Measurements from ENCODE around the gene ASAP2.

DNA sequence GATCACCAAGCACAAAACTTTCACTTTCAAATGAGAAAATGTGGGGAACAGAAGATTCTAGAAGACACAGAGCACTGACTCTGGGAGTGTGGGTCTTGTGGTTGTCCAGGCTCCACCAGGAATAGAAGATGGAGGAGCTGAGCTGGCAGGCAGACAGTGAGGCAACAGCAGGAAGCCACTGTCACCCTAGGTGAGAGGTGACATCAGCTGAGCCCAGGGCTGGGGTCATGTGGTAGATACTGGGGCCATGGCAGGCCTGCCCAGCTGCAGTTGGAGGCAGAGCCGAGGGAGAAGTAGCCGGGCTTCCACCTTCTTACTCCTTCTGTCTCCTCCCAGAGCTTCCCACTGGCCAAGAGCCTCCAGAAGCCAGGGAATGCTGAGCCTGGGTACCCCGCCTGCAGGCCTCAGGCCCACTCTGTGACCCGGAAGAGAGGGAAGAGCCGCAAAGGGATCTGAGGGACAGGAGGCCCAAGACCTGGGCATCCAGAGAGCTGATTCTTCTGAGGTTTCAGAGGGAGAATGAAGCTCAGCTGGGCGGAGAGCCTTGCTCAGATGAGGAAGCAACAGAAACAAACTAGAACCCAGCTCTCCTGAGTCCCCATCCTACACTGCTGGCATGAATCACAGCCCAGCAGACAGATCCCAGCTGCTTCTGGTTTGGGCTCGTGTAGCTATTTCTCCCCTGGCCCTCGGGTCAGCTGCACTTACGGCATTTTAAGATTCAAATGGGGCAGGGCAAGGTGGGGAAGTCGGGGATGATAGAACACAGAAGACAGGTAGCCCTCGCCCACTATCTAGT is 39.8 kb upstream of the ASAP2 start:
- TF ChIP-seq POLR2A (IDR thresholded peaks at IDR 0.05; ENCODE audit: low read depth, low read length) (no peak), POLR2AphosphoS5 (IDR thresholded peaks at IDR 0.05; ENCODE audit: low read depth, low read length) (no peak), POU2F2 (IDR thresholded peaks at IDR 0.05; ENCODE audit: low read depth, low read length) (no peak), TAF1 (IDR thresholded peaks at IDR 0.05; ENCODE audit: low read depth, low read length) (no peak)
